ENCODE data around the gene CADM3.
A peak's percentile ranks its signal among the peaks of the same experiment; 100 is the strongest.

CADM3 gene

DNA sequence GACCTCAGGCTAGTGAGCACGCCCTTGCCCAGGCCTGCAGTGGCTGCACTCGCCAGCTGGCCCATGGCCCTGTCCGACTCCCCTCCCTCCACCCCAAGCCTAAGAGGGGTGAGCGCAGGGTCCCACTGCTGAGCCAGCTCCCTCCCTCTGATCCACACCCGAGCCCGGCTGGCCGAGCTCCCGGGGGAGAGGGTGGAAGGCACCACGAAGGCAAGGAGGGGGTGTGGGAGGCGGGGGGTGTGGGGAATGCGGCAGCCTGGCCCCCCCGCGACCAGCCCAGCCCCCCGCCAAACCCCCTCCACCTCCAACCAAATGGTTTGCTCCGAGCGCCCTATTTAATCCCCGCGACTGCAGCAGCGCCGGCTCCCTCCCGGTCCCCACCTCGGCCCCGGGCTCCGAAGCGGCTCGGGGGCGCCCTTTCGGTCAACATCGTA is at the start of gene CADM3:
Gene CADM3, plus strand, starts transcription at position 362 of the 434 bp plus-strand sequence. CDS start 151 bp downstream, outside the sequence.
- DNase-seq, result peak; percentile 49

DNA sequence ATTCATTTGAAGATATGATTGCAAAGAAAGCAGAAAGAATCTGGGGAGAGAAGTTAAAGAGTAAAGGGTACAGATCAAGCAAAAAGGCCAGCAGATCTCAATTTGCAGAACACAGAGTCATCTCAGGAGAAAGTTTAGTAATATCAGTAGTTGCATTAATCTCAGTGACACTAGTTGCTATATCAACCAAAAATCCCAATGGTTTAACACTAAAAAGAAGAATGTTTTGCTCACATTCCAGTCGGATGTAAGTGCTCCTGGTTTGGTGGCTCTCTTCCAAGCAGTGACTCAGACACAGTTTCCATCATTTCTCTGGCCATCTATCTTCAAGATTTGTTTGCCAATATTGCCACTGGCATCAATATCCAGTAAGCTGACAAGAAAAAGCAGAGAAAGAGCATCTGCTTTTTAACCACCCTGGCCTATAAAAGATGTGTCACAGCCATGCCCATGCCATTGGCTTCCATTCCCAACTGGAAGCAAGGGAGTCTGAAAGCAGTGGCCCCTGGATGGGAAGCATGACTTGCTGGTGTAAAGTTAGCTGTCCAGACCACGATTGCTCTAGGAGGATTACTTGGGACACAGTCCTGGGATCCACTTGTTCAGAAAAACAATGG is 49.3 kb upstream of the CADM3 start:
- no peak for DNase-seq

DNA sequence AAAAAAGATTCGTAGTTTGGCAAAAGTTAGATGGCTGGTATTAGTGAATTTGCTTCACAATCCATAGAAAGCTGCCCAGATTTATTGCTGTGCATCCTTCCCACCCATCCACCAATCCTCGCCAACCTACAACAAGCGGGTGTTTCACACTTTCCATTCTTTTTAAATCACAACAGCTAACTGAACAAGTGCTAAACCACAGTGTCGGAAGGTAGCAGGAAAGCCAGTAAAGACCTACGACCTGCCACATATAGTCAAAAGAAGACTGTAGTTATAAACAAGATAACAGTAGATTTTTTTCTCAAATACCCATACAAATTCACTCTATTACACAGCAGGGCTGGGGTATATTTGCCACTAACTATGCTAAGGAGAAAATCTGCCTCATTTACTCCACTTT is 47.8 kb upstream of the CADM3 start:
- DNase-seq, result no peak

DNA sequence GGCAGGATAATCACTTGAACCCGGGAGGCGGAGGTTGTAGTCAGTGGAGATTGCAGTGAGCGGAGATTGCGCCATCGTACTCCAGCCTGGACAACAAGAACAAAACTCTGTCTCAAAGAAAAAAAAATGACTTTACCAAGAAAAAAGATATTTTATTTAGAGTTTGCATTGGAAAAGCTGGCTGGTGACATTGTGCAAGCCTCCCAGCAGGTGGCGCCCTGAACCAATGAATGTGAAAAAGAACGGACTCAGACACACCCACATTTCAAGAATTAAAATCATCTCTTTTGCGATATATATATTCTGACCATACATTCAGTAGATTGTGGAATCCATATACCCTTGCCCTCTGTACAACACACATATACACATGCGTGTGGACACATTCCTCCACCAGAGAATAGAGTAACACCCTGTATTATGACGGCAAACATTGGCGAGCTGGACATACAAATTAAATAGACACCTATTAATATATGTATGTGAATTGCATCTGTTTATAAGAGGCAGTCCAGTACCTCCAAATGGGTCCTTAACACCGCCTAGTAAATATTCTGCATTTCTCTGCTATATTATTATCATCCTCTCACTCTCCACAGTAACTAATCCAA is 39.0 kb upstream of the CADM3 start:
- DNase-seq, result peak; percentile 37

- DNase-seq, result no peak
These were observed 30.9 kb upstream of the CADM3 start for GRCh38 chr1:159140474-159140873.

GRCh38 chr1:159141584-159142390 is 29.6 kb upstream of the CADM3 start:
- peak; percentile 34 for DNase-seq

GRCh38 chr1:159142391-159142663 is 29.1 kb upstream of the CADM3 start:
- no peak for DNase-seq

DNA sequence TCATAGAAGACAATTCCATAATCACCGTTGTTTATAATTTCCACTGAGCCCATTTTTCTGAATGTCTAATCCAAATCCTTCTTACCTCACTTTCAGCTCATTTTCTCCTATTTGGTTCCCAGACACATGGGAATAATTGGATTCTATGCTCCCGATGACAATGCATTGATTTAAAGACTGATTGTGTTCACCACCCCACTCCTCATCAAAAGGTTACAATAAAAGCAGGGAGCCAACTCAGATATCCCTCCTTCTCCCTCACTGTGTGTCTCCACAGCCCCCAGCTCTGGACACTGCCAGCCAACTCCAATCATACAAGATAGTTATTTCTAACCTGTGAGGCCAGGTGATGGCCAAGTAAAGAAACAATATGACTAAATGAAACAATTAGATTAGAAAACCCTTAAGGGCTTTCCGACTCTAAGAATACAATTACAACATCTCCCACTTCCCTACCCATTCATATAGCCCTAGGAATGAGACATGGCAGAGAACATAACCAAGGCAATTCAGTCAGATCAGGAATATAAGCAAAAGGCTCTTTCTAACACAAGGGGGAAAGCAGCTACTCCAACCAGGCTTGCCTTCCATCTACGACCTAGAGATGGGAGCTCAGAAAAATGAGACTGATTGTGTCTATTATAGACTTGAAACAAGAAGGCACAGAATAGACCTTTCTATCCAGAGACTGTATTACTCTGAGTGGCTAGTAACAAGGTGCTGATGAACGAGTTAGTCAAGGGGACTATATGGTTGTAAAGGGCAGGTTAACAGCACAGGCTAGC is 28.5 kb upstream of the CADM3 start:
- no peak for DNase-seq

GRCh38 chr1:159144571-159144970 is 26.8 kb upstream of the CADM3 start:
- DNase-seq, result no peak

GRCh38 chr1:159146980-159147379 is 24.4 kb upstream of the CADM3 start:
- DNase-seq, result no peak

GRCh38 chr1:159152031-159152430 is 19.4 kb upstream of the CADM3 start:
- no peak for DNase-seq

DNA sequence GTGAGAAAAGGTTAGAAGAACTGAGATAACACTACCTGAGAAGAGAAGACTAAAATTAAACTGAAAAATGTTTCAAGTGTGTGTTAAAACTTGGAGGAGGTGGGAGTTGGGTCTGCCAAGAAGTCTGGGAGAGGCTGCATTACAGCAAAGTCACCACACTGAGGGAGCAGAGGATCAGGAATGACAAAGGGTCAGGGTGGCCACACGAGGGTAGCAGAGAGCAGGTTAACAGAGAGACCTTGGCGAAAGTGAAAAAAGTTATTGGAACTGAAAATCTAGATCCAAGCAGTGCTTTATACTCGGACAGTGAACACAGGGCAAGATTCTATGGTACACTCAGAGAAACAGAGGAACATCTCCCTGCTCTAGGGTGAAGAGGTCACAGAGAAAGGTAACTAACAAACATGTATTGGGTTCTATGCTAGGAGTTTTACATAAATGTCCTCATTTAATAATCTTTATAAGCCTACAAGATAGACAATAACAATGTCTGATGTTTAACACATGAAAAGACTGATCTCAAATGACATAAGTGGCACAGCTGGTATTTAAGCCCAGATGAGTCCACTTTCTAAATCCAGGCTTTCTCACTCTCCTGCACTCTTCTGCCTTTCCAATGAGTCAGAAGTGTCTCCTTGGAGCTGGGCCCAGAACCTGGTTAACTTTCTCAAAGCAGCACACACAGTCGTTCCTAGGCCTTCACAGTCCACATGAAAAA is 10.3 kb upstream of the CADM3 start:
- peak; percentile 81 for DNase-seq

DNA sequence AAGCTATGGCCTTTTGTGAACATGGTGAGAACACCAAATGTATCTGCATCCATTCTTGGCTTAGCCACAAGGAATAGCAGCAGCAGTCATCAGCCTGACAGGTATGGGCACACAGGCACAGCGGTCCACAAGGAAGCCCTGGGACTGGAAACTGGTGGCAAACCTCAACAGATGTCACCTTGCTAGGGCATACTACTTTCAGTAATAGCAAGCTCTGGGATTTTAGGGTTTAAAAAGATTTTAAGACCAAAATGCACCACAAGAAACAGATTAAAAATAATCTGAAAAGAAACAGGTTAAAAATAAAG is 9.7 kb upstream of the CADM3 start:
- DNase-seq, result no peak

DNA sequence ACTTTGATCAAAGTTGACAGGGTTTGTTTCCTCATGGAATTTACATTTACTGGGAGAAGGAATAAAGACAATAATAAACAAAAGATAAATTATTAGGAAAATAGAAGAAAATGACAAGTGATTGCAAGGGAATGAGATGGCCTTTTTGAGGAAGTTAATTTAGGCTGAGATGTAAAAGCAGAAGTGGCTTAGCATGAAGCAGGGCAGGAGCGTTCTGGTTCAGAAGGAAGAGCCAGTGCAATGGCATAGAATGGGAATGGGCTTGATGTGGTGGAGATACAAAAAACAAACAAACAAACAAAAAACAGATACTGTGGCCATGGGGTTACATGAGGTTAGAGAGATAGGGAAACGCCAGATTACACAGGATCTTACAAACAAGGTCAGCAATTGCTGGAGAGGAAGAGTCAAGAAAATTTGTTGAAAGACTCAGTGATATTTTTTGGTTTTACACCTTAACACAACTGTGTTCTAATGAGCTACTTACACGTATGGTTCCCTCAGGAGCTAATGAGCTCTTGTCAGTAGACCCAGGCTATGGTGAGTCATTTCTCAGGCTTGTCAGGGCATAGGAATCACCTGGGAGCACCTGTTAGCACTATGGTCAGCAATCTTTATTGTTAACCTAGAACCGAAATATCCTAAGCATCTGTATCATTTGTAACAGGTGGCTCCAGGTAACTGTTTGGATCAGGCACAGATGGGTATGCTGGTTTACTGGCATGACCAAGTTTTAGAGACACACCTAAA is 8.7 kb upstream of the CADM3 start:
- no peak for DNase-seq

- DNase-seq, result no peak
These were observed 7.7 kb upstream of the CADM3 start for GRCh38 chr1:159163614-159164228.

DNA sequence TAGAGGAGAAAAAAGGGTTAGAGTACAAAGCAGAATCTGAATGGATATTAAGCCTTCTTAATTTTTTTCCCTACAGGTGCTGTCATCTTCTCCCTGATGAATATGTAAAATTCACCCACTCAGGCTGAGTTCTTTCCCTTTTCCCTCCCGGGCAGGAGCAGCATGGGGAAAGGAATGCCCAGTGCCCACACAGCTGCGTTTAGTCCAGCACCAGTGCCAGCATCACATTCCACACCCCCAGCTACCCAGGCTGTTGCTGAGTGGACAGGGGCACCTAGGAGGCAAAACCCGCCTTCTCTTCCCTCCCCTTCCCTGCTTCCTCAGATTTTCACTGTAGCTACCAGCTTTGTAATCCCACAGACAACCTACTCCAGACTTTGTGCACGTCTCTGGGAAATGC is 3.4 kb upstream of the CADM3 start:
- no peak for DNase-seq

- DNase-seq, result no peak
These were observed 776 bp upstream of the CADM3 start for GRCh38 chr1:159170639-159171038.

- DNase-seq, result no peak
These were observed 480 bp downstream of the CADM3 start for GRCh38 chr1:159171688-159172501.

GRCh38 chr1:159172614-159173291 is 1.3 kb downstream of the CADM3 start:
- peak; percentile 23 for DNase-seq

DNA sequence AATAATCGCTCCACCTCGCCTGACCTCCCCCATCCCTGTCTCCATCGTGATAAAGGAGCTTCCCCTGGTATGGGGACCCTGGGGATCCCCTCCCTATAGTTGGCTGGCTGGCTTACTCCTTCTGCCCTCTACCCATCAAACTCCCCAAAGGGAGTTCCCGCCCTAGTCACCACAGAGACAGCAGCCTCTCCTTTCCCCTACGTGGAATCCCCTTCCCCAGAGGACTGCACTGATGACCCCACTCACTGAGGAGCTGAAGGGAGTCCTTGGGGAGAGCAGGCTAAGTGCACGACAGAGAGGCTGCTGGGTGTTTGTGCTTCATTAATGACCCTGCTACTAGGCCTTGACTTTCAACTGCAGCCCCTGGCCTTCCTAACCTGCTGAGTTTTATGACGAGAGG is 1.9 kb downstream of the CADM3 start:
- DNase-seq, result no peak

Data from midbrain (tissue), 1 donor.